ENCODE results near the gene USP13. TPM values are rescaled to one million over a fixed set of nuclear protein-coding genes. Genes with fewer than 3 reads are reported as not detected.
A peak's percentile ranks its signal among the peaks of the same experiment; 100 is the strongest.

USP13 gene
- total and polyA plus RNA-seq, 2 experiments from 2014 or later: 9.6 to 22.7 TPM

- no peak for TF ChIP-seq ZNF462 (CRISPR knock-in tag; IDR thresholded peaks at IDR 0.05)
- no peak for TF ChIP-seq CTCF (conservative IDR thresholded peaks at IDR 0.05; ENCODE audit: low read depth in 2 of 2)
- TF ChIP-seq NANOG (IDR thresholded peaks at IDR 0.05; ENCODE audit: borderline replicate concordance): no peak
Measured at GRCh38 chr3:179603321-179603720, 49.5 kb upstream of the USP13 start (continued).

DNA sequence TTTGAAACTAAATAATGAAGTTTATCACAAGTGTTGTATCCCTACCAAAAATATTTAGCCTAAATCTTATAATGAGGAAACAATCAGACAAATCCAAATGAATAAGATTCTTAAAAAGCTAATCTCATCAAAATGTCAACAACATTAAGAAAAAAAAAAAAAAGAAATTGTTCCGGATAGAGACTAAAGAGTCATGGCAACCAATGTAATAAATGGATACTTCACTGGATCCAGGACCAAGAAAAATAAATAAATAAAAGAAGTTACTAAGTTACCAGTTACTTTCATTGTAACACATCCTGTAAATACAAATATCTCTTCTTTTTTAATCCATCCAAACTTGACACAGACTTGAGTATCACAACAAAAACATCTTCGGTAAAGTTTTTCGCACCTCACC lies 49.0 kb upstream of the USP13 start:
- ATAC-seq: no peak
- peak overlapping the region; percentile 70 for H3K4me3 ChIP-seq
- peak overlapping the region; percentile 72 for H3K4me2 ChIP-seq
- peaks cover 54% of the 10 kb centered on the region for H3K79me2 ChIP-seq (replicated peaks; ENCODE audit: insufficient read depth)
- Mint-ChIP-seq H3K9me3 (no peaks in the 10 kb centered on the region; the same call in 1 of the 3 replicates), H3K27ac (peak overlapping the region; percentile 100), H3K4me3 (peak overlapping the region; percentile 99), H3K4me1 (peaks cover 2% of the 10 kb centered on the region), H3K27me3 (ENCODE audit: insufficient read depth, low read depth, poor library complexity) (peaks cover 6% of the 10 kb centered on the region), H3K36me3 (ENCODE audit: low read depth) (peaks cover 32% of the 10 kb centered on the region)
- no peaks in the 10 kb centered on the region for H3K9me2 ChIP-seq (ENCODE audit: insufficient read depth)
- no peaks in the 10 kb centered on the region for H3K27me3 ChIP-seq (ENCODE audit: insufficient read depth)
- peak overlapping the region; percentile 92 for H3K27ac ChIP-seq (ENCODE audit: low read depth)
- H3K36me3 ChIP-seq (ENCODE audit: insufficient read depth): peaks cover 22% of the 10 kb centered on the region; the same call in 1 of the 2 replicates
- peaks cover 5% of the 10 kb centered on the region for H4K20me1 ChIP-seq (replicated peaks; ENCODE audit: insufficient read depth)
- H3K4me1 ChIP-seq (ENCODE audit: insufficient read depth): peaks cover 5% of the 10 kb centered on the region; the same call in 1 of the 2 replicates
- DNase-seq (ENCODE audit: low spot score): no peak
- H3F3A ChIP-seq (replicated peaks; ENCODE audit: low read depth): no peaks in the 10 kb centered on the region
- peak overlapping the region; percentile 48; the same call in 1 of the 2 replicates for H2AFZ ChIP-seq
- TF ChIP-seq EZH2phosphoT487 (IDR thresholded peaks at IDR 0.05; ENCODE audit: unreplicated experiment) (no peak), ZNF114 (CRISPR knock-in tag; IDR thresholded peaks at IDR 0.05) (no peak), CTCF (conservative IDR thresholded peaks at IDR 0.05; ENCODE audit: low read depth in 2 of 2) (no peak), CREB1 (CRISPR knock-in tag; IDR thresholded peaks at IDR 0.05; ENCODE audit: low read depth) (no peak), NANOG (IDR thresholded peaks at IDR 0.05; ENCODE audit: borderline replicate concordance) (no peak), REST (IDR thresholded peaks at IDR 0.05; ENCODE audit: unreplicated experiment) (no peak)
- TF ChIP-seq, protein P1, sequence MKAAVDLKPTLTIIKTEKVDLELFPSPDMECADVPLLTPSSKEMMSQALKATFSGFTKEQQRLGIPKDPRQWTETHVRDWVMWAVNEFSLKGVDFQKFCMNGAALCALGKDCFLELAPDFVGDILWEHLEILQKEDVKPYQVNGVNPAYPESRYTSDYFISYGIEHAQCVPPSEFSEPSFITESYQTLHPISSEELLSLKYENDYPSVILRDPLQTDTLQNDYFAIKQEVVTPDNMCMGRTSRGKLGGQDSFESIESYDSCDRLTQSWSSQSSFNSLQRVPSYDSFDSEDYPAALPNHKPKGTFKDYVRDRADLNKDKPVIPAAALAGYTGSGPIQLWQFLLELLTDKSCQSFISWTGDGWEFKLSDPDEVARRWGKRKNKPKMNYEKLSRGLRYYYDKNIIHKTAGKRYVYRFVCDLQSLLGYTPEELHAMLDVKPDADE (IDR thresholded peaks at IDR 0.05): no peak
